Right atrium auricular region (tissue), 2 donors: Measurements from ENCODE around the gene CD2AP. TPM values are rescaled to one million over a fixed set of nuclear protein-coding genes. Genes with fewer than 3 reads are reported as not detected.

Experiments used
- DNase-seq: peaks from one replicate; pipeline ENCODE4 v3.0.0-alpha.2; 2019; ENCODE audit warnings: low spot score
- H3K27ac ChIP-seq, 2 donors: fragments of 200-600 bp; sonication (generic); 1 replicate in 1 of 2; 2 replicates in 1 of 2; pipeline ENCODE4 v1.5.1; 2016 to 2019
- H3K27me3 ChIP-seq, 2 donors: fragments of 200-600 bp; sonication (generic); one replicate each; pipeline versions ENCODE4 v1.5.1 to v1.6.0; 2017 to 2019
- H3K36me3 ChIP-seq: fragments of 200-600 bp; sonication (generic); one replicate; pipeline ENCODE4 v1.5.1; 2016
- H3K4me1 ChIP-seq, 2 donors: fragments of 200-600 bp; sonication (generic); one replicate each; pipeline versions ENCODE4 v1.5.1 to v1.6.0; 2017 to 2019
- H3K4me3 ChIP-seq, 2 donors: fragments of 200-600 bp; sonication (generic); 1 replicate in 1 of 2; 2 replicates in 1 of 2; pipeline ENCODE4 v1.5.1; 2017 to 2019; ENCODE audit warnings: mild to moderate bottlenecking in 1 of 2, moderate library complexity in 1 of 2
- H3K9me3 ChIP-seq, 2 donors: fragments of 200-600 bp; sonication (generic); one replicate each; pipeline ENCODE4 v1.5.1; 2019
- CTCF ChIP-seq, 2 donors: fragments of 200-600 bp; sonication (generic); IDR thresholded peaks; one replicate each; pipeline ENCODE4 v1.5.1; 2019; ENCODE audit warnings: antibody characterized with exemption in 2 of 2
- total RNA-seq, 2 donors: library from RNA; depleted of rRNA; stranded (reverse); fragments of >200 nt; gene quantifications; one replicate each; pipeline ENCODE4 v1.1.0, GENCODE V29; 2016

The CD2AP gene
- total RNA-seq, 2 donors from 2014 or later, result 9.8 to 10.8 TPM

DNA sequence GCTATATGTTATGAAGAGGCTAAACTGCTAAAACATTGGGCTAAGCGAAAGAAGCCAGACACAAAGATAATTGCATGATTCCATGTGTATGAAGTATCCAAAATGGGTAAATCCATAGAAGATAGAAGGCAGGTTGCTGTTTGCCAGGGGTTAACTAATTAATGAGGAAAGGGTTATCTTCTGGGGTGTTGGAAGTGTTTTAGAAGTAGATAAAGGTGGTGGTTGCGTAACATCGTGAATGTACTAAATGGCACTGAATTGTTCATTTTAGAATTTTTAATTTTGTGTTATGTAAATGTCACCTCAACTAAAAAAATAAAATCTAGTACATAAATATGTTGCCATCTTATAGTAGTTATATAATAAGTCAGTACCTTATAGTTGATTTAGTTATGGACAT is 116.4 kb downstream of the CD2AP start:
- no peak for TF ChIP-seq CTCF (IDR thresholded peaks at IDR 0.05)
- Histone ChIP-seq H3K9me3 (no peaks in the 10 kb centered on the region), H3K4me1 (peaks cover 0 to 7% of the 10 kb centered on the region in 2 donors), H3K27me3 (no peaks in the 10 kb centered on the region), H3K4me3 (no peak overlapping the region), H3K36me3 (peaks cover 21% of the 10 kb centered on the region), H3K27ac (no peak overlapping the region)
- no peak for DNase-seq

- H3K4me1 ChIP-seq, result peaks cover 0 to 7% of the 10 kb centered on the region in 2 donors
- no peak for DNase-seq
- H3K4me3 ChIP-seq, result no peak overlapping the region
- no peaks in the 10 kb centered on the region for H3K27me3 ChIP-seq
- no peaks in the 10 kb centered on the region for H3K9me3 ChIP-seq
- H3K27ac ChIP-seq, result no peak overlapping the region
- no peak for TF ChIP-seq CTCF (IDR thresholded peaks at IDR 0.05)
- H3K36me3 ChIP-seq, result peaks cover 21% of the 10 kb centered on the region
These were observed 118.2 kb downstream of the CD2AP start for GRCh38 chr6:47595785-47596184.

DNA sequence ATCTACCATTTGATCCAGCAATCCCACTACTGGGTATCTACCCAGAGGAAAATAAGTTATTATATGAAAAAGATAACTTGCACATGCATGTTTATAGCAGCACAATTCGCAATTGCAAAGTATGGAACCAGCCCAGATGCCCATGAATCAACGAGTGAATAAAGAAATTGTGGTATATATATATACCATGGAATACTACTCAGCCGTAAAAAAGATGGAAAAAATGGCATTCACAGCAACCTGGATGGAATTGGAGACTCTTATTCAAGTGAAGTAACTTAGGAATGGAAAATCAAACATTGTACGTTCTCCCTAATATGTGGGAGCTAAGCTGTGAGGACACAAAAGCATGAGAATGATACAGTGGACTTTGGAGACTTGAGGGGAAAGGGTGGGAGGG is 120.8 kb downstream of the CD2AP start:
- Histone ChIP-seq H3K27ac (no peak overlapping the region), H3K9me3 (no peaks in the 10 kb centered on the region), H3K36me3 (peaks cover 21% of the 10 kb centered on the region), H3K4me1 (no peaks in the 10 kb centered on the region), H3K27me3 (no peaks in the 10 kb centered on the region), H3K4me3 (no peak overlapping the region)
- no peak for DNase-seq
- no peak for TF ChIP-seq CTCF (IDR thresholded peaks at IDR 0.05)

- Histone ChIP-seq H3K36me3 (peaks cover 21% of the 10 kb centered on the region), H3K4me1 (no peaks in the 10 kb centered on the region), H3K4me3 (no peak overlapping the region), H3K27ac (no peak overlapping the region), H3K9me3 (no peaks in the 10 kb centered on the region), H3K27me3 (no peaks in the 10 kb centered on the region)
- DNase-seq, result no peak
- TF ChIP-seq CTCF (IDR thresholded peaks at IDR 0.05), result no peak
These were observed 121.9 kb downstream of the CD2AP start for GRCh38 chr6:47599512-47599911.

GRCh38 chr6:47603227-47603626 is 125.6 kb downstream of the CD2AP start:
- no peaks in the 10 kb centered on the region for H3K9me3 ChIP-seq

More at GRCh38 chr6:47603227-47603626, 125.6 kb downstream of the CD2AP start:
- no peaks in the 10 kb centered on the region for H3K27me3 ChIP-seq
- no peaks in the 10 kb centered on the region for H3K4me1 ChIP-seq
- H3K36me3 ChIP-seq, result peaks cover 9% of the 10 kb centered on the region
- TF ChIP-seq CTCF (IDR thresholded peaks at IDR 0.05), result no peak
- H3K27ac ChIP-seq, result no peak overlapping the region
- DNase-seq, result no peak
- H3K4me3 ChIP-seq, result no peak overlapping the region
